ENCODE data around the gene CCDC186. TPM values are rescaled to one million over a fixed set of nuclear protein-coding genes. Genes with fewer than 3 reads are reported as not detected.

Gene CCDC186
- total and polyA plus RNA-seq, 2 of the 13 experiments (the other 11 are each of a cell fraction or from before 2014, with no cell fraction given), result 4.2 to 11.8 TPM

DNA sequence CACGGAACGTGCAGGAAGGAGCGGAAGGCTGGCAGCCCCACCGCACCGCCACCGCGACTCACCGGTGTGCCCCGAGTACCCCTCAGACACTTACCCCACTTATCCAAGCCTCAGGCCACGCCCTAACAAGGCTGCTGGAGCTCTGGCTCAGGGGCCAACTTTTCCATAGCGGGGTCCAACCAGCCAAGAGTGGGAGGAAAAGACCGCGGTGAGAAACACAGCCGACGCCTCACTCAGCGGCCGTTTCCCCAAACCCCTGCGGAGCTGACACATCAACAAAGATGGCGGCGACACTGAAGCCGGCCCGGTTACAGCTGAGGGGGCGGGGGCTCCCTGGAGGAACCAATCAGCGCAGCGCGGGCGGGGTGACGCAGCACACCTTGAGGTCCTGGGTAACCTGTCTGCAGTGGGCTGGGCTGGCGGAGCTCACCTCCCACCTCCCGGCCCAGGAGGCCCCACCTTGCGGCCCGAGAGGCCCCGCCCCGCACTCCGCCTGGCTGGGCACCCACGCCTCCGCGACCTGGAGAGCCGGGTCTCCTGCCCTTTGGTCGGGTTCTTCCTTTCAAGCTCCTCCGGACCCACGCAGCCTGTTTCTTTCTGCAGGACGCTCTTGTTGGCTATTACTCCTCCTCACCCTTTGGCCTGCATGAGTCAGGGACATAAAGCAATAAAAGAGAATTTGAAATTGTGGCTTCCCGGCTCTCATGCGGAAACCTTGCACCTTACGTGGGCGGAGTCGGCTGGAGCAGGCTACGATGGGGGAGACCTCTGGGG, at the start of gene CCDC186 (continued):
- TF ChIP-seq, protein P1, sequence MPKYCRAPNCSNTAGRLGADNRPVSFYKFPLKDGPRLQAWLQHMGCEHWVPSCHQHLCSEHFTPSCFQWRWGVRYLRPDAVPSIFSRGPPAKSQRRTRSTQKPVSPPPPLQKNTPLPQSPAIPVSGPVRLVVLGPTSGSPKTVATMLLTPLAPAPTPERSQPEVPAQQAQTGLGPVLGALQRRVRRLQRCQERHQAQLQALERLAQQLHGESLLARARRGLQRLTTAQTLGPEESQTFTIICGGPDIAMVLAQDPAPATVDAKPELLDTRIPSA (CRISPR knock-in tag; IDR thresholded peaks at IDR 0.05; ENCODE audit: borderline replicate concordance), result no peak
- peak; percentile 50 for TF ChIP-seq AGO1 (IDR thresholded peaks at IDR 0.05; ENCODE audit: low read depth, low read length, poor library complexity, severe bottlenecking)
- TF ChIP-seq, protein P2, sequence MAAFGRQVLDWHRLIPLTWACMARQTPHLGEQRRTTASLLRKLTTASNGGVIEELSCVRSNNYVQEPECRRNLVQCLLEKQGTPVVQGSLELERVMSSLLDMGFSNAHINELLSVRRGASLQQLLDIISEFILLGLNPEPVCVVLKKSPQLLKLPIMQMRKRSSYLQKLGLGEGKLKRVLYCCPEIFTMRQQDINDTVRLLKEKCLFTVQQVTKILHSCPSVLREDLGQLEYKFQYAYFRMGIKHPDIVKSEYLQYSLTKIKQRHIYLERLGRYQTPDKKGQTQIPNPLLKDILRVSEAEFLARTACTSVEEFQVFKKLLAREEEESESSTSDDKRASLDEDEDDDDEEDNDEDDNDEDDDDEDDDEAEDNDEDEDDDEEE (CRISPR knock-in tag; IDR thresholded peaks at IDR 0.05), result 0 out of 2 replicates have a peak, but pooled peaks have one; percentile 77
- TF ChIP-seq, protein P3, sequence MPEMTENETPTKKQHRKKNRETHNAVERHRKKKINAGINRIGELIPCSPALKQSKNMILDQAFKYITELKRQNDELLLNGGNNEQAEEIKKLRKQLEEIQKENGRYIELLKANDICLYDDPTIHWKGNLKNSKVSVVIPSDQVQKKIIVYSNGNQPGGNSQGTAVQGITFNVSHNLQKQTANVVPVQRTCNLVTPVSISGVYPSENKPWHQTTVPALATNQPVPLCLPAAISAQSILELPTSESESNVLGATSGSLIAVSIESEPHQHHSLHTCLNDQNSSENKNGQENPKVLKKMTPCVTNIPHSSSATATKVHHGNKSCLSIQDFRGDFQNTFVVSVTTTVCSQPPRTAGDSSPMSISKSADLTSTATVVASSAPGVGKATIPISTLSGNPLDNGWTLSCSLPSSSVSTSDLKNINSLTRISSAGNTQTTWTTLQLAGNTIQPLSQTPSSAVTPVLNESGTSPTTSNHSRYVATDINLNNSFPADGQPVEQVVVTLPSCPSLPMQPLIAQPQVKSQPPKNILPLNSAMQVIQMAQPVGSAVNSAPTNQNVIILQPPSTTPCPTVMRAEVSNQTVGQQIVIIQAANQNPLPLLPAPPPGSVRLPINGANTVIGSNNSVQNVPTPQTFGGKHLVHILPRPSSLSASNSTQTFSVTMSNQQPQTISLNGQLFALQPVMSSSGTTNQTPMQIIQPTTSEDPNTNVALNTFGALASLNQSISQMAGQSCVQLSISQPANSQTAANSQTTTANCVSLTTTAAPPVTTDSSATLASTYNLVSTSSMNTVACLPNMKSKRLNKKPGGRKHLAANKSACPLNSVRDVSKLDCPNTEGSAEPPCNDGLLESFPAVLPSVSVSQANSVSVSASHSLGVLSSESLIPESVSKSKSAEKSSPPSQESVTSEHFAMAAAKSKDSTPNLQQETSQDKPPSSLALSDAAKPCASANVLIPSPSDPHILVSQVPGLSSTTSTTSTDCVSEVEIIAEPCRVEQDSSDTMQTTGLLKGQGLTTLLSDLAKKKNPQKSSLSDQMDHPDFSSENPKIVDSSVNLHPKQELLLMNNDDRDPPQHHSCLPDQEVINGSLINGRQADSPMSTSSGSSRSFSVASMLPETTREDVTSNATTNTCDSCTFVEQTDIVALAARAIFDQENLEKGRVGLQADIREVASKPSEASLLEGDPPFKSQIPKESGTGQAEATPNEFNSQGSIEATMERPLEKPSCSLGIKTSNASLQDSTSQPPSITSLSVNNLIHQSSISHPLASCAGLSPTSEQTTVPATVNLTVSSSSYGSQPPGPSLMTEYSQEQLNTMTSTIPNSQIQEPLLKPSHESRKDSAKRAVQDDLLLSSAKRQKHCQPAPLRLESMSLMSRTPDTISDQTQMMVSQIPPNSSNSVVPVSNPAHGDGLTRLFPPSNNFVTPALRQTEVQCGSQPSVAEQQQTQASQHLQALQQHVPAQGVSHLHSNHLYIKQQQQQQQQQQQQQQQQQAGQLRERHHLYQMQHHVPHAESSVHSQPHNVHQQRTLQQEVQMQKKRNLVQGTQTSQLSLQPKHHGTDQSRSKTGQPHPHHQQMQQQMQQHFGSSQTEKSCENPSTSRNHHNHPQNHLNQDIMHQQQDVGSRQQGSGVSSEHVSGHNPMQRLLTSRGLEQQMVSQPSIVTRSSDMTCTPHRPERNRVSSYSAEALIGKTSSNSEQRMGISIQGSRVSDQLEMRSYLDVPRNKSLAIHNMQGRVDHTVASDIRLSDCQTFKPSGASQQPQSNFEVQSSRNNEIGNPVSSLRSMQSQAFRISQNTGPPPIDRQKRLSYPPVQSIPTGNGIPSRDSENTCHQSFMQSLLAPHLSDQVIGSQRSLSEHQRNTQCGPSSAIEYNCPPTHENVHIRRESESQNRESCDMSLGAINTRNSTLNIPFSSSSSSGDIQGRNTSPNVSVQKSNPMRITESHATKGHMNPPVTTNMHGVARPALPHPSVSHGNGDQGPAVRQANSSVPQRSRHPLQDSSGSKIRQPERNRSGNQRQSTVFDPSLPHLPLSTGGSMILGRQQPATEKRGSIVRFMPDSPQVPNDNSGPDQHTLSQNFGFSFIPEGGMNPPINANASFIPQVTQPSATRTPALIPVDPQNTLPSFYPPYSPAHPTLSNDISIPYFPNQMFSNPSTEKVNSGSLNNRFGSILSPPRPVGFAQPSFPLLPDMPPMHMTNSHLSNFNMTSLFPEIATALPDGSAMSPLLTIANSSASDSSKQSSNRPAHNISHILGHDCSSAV (CRISPR knock-in tag; IDR thresholded peaks at IDR 0.05; ENCODE audit: borderline replicate concordance), result no peak
- TF ChIP-seq SIN3A (IDR thresholded peaks at IDR 0.05; ENCODE audit: borderline replicate concordance, low read depth, low read length), result peak; percentile 91
- TF ChIP-seq ZNF350 (CRISPR knock-in tag; IDR thresholded peaks at IDR 0.05; ENCODE audit: borderline replicate concordance, low read depth), result peak; percentile 84
- TF ChIP-seq ARNT2 (CRISPR knock-in tag; IDR thresholded peaks at IDR 0.05; ENCODE audit: low read depth), result no peak; the same call in 1 of the 2 replicates
- TF ChIP-seq, protein P4, sequence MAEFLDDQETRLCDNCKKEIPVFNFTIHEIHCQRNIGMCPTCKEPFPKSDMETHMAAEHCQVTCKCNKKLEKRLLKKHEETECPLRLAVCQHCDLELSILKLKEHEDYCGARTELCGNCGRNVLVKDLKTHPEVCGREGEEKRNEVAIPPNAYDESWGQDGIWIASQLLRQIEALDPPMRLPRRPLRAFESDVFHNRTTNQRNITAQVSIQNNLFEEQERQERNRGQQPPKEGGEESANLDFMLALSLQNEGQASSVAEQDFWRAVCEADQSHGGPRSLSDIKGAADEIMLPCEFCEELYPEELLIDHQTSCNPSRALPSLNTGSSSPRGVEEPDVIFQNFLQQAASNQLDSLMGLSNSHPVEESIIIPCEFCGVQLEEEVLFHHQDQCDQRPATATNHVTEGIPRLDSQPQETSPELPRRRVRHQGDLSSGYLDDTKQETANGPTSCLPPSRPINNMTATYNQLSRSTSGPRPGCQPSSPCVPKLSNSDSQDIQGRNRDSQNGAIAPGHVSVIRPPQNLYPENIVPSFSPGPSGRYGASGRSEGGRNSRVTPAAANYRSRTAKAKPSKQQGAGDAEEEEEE (CRISPR knock-in tag; IDR thresholded peaks at IDR 0.05; ENCODE audit: borderline replicate concordance), result no peak
- TF ChIP-seq, protein P5, sequence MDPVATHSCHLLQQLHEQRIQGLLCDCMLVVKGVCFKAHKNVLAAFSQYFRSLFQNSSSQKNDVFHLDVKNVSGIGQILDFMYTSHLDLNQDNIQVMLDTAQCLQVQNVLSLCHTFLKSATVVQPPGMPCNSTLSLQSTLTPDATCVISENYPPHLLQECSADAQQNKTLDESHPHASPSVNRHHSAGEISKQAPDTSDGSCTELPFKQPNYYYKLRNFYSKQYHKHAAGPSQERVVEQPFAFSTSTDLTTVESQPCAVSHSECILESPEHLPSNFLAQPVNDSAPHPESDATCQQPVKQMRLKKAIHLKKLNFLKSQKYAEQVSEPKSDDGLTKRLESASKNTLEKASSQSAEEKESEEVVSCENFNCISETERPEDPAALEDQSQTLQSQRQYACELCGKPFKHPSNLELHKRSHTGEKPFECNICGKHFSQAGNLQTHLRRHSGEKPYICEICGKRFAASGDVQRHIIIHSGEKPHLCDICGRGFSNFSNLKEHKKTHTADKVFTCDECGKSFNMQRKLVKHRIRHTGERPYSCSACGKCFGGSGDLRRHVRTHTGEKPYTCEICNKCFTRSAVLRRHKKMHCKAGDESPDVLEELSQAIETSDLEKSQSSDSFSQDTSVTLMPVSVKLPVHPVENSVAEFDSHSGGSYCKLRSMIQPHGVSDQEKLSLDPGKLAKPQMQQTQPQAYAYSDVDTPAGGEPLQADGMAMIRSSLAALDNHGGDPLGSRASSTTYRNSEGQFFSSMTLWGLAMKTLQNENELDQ (CRISPR knock-in tag; IDR thresholded peaks at IDR 0.05; ENCODE audit: borderline replicate concordance), result no peak
- TF ChIP-seq ZFP82 (CRISPR knock-in tag; IDR thresholded peaks at IDR 0.05; ENCODE audit: borderline replicate concordance), result no peak
- no peak; the same call in 1 of the 2 replicates for TF ChIP-seq ZNF567 (CRISPR knock-in tag; IDR thresholded peaks at IDR 0.05; ENCODE audit: borderline replicate concordance)
- TF ChIP-seq CCAR2 (optimal IDR thresholded peaks at IDR 0.05; ENCODE audit: low read depth, low read length), result no peak

Measured in HepG2 (cell line).